Esophagus squamous epithelium (tissue), 5 donors: ENCODE results near the gene ATXN1. TPM values are rescaled to one million over a fixed set of nuclear protein-coding genes. Genes with fewer than 3 reads are reported as not detected.

Source experiments
- DNase-seq: peaks from one replicate; lab custom pipeline; 2025; lab: John Stamatoyannopoulos, UW
- H3K27ac ChIP-seq, 4 donors: fragments of 200-600 bp; sonication (generic); one replicate each; pipeline ENCODE4 v1.5.1; 2016 to 2019; ENCODE audit warnings: mild to moderate bottlenecking in 1 of 4
- H3K27me3 ChIP-seq, 4 donors: fragments of 200-600 bp; sonication (generic); 1 replicate in 3 of 4; 2 replicates in 1 of 4; pipeline versions ENCODE4 v1.5.1 to v1.6.0; 2017 to 2021; ENCODE audit warnings: antibody characterized with exemption in 1 of 4
- H3K36me3 ChIP-seq, 3 donors: fragments of 200-600 bp; sonication (generic); one replicate each; pipeline ENCODE4 v1.5.1; 2016 to 2019
- H3K4me1 ChIP-seq, 3 donors: fragments of 200-600 bp; sonication (generic); one replicate each; pipeline ENCODE4 v1.5.1; 2017 to 2019
- H3K4me3 ChIP-seq, 4 donors: fragments of 200-600 bp; sonication (generic); 1 replicate in 3 of 4; 2 replicates in 1 of 4; pipeline ENCODE4 v1.5.1; 2016 to 2019; ENCODE audit warnings: mild to moderate bottlenecking in 2 of 4, moderate library complexity in 1 of 4
- H3K9me3 ChIP-seq, 3 donors: fragments of 200-600 bp; sonication (generic); one replicate each; pipeline ENCODE4 v1.5.1; 2016 to 2019
- CTCF ChIP-seq, 6 experiments: fragments of 450-650 bp in 4 of 6; fragments of 200-600 bp in 2 of 6; sonication (generic) in 2 of 6; IDR thresholded peaks; one replicate each; pipeline ENCODE4 v1.5.1; 2016 to 2019; ENCODE audit warnings: antibody characterized with exemption in 6 of 6, mild to moderate bottlenecking in 4 of 6, moderate library complexity in 4 of 6
- POLR2A ChIP-seq, 4 donors: fragments of 450-650 bp; IDR thresholded peaks; one replicate each; pipeline ENCODE4 v1.6.1; 2017; ENCODE audit warnings: antibody characterized with exemption in 4 of 4, mild to moderate bottlenecking in 4 of 4, moderate library complexity in 3 of 4
- WGBS, 2 donors: methylation state at CpG; one replicate each; pipeline ENCODE4 v1.1.5; 2018; 5-methylcytosine and 5-hydroxymethylcytosine counted together
- intact Hi-C: fragments of 100-400 bp; cut with DNase I; formaldehyde crosslinking; loops from one replicate; pipeline ENCODE4 v1.15.0; 2022
- total RNA-seq, 4 donors: library from RNA; depleted of rRNA; stranded (reverse); fragments of >200 nt; gene quantifications; one replicate each; pipeline ENCODE4 v1.1.0, GENCODE V29; 2016
- donor health status: DM: yes; HTN: yes; CAD: no.

ATXN1 gene
- total RNA-seq, 4 donors from 2014 or later, result 17.5 to 50.5 (median 28.5) TPM

- Histone ChIP-seq H3K4me1 (peaks cover 4 to 52% (median 14%) of the 10 kb centered on the region in 3 donors), H3K27me3 (no peaks in the 10 kb centered on the region), H3K4me3 (peak overlapping the region in 1 of 4 donors; percentile 44), H3K9me3 (no peaks in the 10 kb centered on the region), H3K27ac (peak overlapping the region; percentile 48 to 66 (median 58)), H3K36me3 (no peaks in the 10 kb centered on the region)
- TF ChIP-seq POLR2A (IDR thresholded peaks at IDR 0.05) (no peak), CTCF (IDR thresholded peaks at IDR 0.05) (no peak)
- WGBS, 2 donors, result 23 to 28% methylated on average over 5 of the region's 5 CpGs
- no peak for DNase-seq
- intact Hi-C loops, result no loop called here
These were observed 347.1 kb downstream of the ATXN1 start for GRCh38 chr6:16414205-16414604.

- Histone ChIP-seq H3K9me3 (no peaks in the 10 kb centered on the region), H3K27ac (peak overlapping the region; percentile 48 to 66 (median 58)), H3K4me1 (peaks cover 4 to 52% (median 14%) of the 10 kb centered on the region in 3 donors), H3K4me3 (peak overlapping the region in 3 of 4 donors; percentile 20 to 44 (median 24)), H3K27me3 (no peaks in the 10 kb centered on the region), H3K36me3 (no peaks in the 10 kb centered on the region)
- TF ChIP-seq CTCF (IDR thresholded peaks at IDR 0.05) (no peak), POLR2A (IDR thresholded peaks at IDR 0.05) (no peak)
- DNase-seq, result no peak
- intact Hi-C loops, result no loop called here
- WGBS, 2 donors, result 26 to 40% methylated on average over 4 of the region's 4 CpGs
These were observed 347.9 kb downstream of the ATXN1 start for GRCh38 chr6:16413399-16413798.

- Histone ChIP-seq H3K4me1 (peaks cover 4 to 52% (median 14%) of the 10 kb centered on the region in 3 donors), H3K27me3 (no peaks in the 10 kb centered on the region), H3K27ac (peak overlapping the region; percentile 48 to 66 (median 58)), H3K4me3 (peak overlapping the region in 3 of 4 donors; percentile 20 to 44 (median 24)), H3K9me3 (no peaks in the 10 kb centered on the region), H3K36me3 (no peaks in the 10 kb centered on the region)
- intact Hi-C loops, result no loop called here
- TF ChIP-seq POLR2A (IDR thresholded peaks at IDR 0.05) (no peak), CTCF (IDR thresholded peaks at IDR 0.05) (no peak)
- WGBS, 2 donors, result 23 to 30% methylated on average over 3 of the region's 3 CpGs
- DNase-seq, result no peak
These were observed 348.3 kb downstream of the ATXN1 start for GRCh38 chr6:16412982-16413381.

GRCh38 chr6:16412171-16412570 is 349.1 kb downstream of the ATXN1 start:
- Histone ChIP-seq H3K9me3 (no peaks in the 10 kb centered on the region), H3K27ac (no peak overlapping the region), H3K36me3 (no peaks in the 10 kb centered on the region), H3K27me3 (no peaks in the 10 kb centered on the region), H3K4me1 (peaks cover 4 to 58% (median 14%) of the 10 kb centered on the region in 3 donors), H3K4me3 (no peak overlapping the region)
- DNase-seq, result no peak
- TF ChIP-seq POLR2A (IDR thresholded peaks at IDR 0.05) (no peak), CTCF (IDR thresholded peaks at IDR 0.05) (no peak)
- intact Hi-C loops, result no loop called here
- 73 to 85% methylated on average over 4 of the region's 4 CpGs for WGBS, 2 donors

- peak; percentile 10 for DNase-seq
- peak overlapping the region in 1 of 4 donors; percentile 11 for H3K27ac ChIP-seq
These were observed 351.5 kb downstream of the ATXN1 start for GRCh38 chr6:16409531-16410441.

More at GRCh38 chr6:16409531-16410441, 351.5 kb downstream of the ATXN1 start:
- no peaks in the 10 kb centered on the region for H3K27me3 ChIP-seq
- TF ChIP-seq CTCF (IDR thresholded peaks at IDR 0.05) (peak; percentile 59 to 78 (median 71)), POLR2A (IDR thresholded peaks at IDR 0.05) (no peak)
- WGBS, 2 donors, result 54 to 64% methylated on average over 17 to 18 of the region's 19 CpGs
- no peaks in the 10 kb centered on the region for H3K9me3 ChIP-seq
- peaks cover 4 to 71% (median 22%) of the 10 kb centered on the region in 3 donors for H3K4me1 ChIP-seq
- no peak overlapping the region for H3K4me3 ChIP-seq
- H3K36me3 ChIP-seq, result no peaks in the 10 kb centered on the region
- intact Hi-C loops, result loop anchor here (10.0 kb wide), 1 partner anchor 75 kb away; no protein-coding TSS in a partner anchor
